Panc1 (cell line): ENCODE data around the gene RYK. TPM values are rescaled to one million over a fixed set of nuclear protein-coding genes. Genes with fewer than 3 reads are reported as not detected.

ENCODE experiments used
- ATAC-seq: fragments of 200-7000 bp; cut with Tn5 transposase; 2 replicates; pipeline ENCODE4 v1.9.1; 2020; ENCODE audit warnings: mild to moderate bottlenecking, moderate library complexity
- BruUV-seq: library from RNA; stranded (reverse); fragments of 400-500 nt; replicated peaks from 2 replicates; lab custom pipeline; 2021; lab: Mats Ljungman, UMichigan
- CTCF ChIA-PET: fragments of 300-600 bp; sonication (Branson Sonifier 250); formaldehyde crosslinking; loops from one replicate; lab custom pipeline; 2022; ENCODE audit warnings: antibody characterized with exemption; lab: Charles Lee
- POLR2A ChIA-PET: fragments of 300-600 bp; sonication (Branson Sonifier 250); formaldehyde crosslinking; loops from one replicate; lab custom pipeline; 2022; ENCODE audit warnings: antibody characterized with exemption; lab: Charles Lee
- DNase-seq: peaks from one replicate; pipeline ENCODE4 v3.0.0-alpha.2; 2010; ENCODE audit warnings: low read depth, low spot score
- H3K27ac ChIP-seq: 2 replicates; pipeline ENCODE4 v1.5.1; 2011; ENCODE audit warnings: mild to moderate bottlenecking, low read length, inconsistent platforms
- H3K27me3 ChIP-seq: fragments of 200-500 bp; sonication (Bioruptor generic); 2 replicates; pipeline ENCODE4 v1.6.0; 2014; ENCODE audit warnings: low read length, inconsistent platforms; ENCODE audit not compliant: control insufficient read depth, insufficient read depth
- H3K36me3 ChIP-seq: fragments of 200-500 bp; sonication (Bioruptor generic); 2 replicates; pipeline ENCODE4 v1.5.1; 2014; ENCODE audit warnings: inconsistent platforms, mild to moderate bottlenecking, low read length, moderate library complexity; ENCODE audit not compliant: control insufficient read depth, insufficient read depth
- H3K4me1 ChIP-seq: 2 replicates; pipeline ENCODE4 v1.5.1; 2011; ENCODE audit warnings: inconsistent platforms, mild to moderate bottlenecking, low read length, moderate library complexity; ENCODE audit not compliant: control insufficient read depth, insufficient read depth
- H3K4me3 ChIP-seq, 2 experiments: 2 replicates each; pipeline ENCODE4 v1.5.1; 2011 to 2012; ENCODE audit warnings: low read depth in 2 of 2, low read length in 2 of 2, mild to moderate bottlenecking in 2 of 2, inconsistent platforms in 1 of 2, moderate library complexity in 1 of 2
- H3K9me3 ChIP-seq: fragments of 200-500 bp; sonication (Bioruptor generic); 2 replicates; pipeline ENCODE4 v1.5.1; 2014; ENCODE audit warnings: low read depth, mild to moderate bottlenecking, inconsistent platforms, low read length, moderate library complexity; ENCODE audit not compliant: control insufficient read depth, insufficient read depth
- POLR2AphosphoS5 ChIP-seq: IDR thresholded peaks from 2 replicates; pipeline ENCODE4 v1.6.1; 2012; ENCODE audit warnings: mild to moderate bottlenecking, low read depth, low read length, moderate library complexity
- REST ChIP-seq, 2 experiments: IDR thresholded peaks; 2 replicates each; pipeline ENCODE4 v1.6.1; 2011 to 2012; ENCODE audit warnings: low read depth in 2 of 2, control low read depth in 1 of 2, low read length in 1 of 2, mild to moderate bottlenecking in 1 of 2, moderate library complexity in 1 of 2; ENCODE audit not compliant: insufficient read depth in 1 of 2
- SIN3A ChIP-seq: IDR thresholded peaks from 2 replicates; pipeline ENCODE4 v1.6.1; 2012; ENCODE audit warnings: low read depth, mild to moderate bottlenecking, low read length, moderate library complexity, borderline replicate concordance; ENCODE audit not compliant: insufficient read depth
- TCF7L2 ChIP-seq: IDR thresholded peaks from 2 replicates; pipeline ENCODE4 v1.6.1; 2011; ENCODE audit warnings: mild to moderate bottlenecking, low read depth, low read length, inconsistent platforms
- in situ Hi-C: cut with HindIII; loops from 2 replicates; pipeline ENCODE4 v1.10.0; 2016; ENCODE audit warnings: low sequenced_read_pairs, low pct_unique_long_range_greater_than_20kb
- intact Hi-C: fragments of 100-400 bp; cut with micrococcal nuclease; formaldehyde crosslinking; loops from one replicate; pipeline ENCODE4 v1.10.0; 2022; ENCODE audit not compliant: unreplicated experiment
- total RNA-seq: library from RNA; stranded (reverse); gene quantifications from one replicate; pipeline ENCODE4 v1.2.1, GENCODE V29; 2021; ENCODE audit not compliant: unreplicated experiment
- TF ChIP-seq, protein P1 (sequence below): fragments of 450-650 bp; IDR thresholded peaks from 2 replicates; pipeline ENCODE4 v1.5.1; 2017; ENCODE audit warnings: mild to moderate bottlenecking

The RYK gene
- total RNA-seq, 1 experiment from 2014 or later: 82.7 TPM

DNA sequence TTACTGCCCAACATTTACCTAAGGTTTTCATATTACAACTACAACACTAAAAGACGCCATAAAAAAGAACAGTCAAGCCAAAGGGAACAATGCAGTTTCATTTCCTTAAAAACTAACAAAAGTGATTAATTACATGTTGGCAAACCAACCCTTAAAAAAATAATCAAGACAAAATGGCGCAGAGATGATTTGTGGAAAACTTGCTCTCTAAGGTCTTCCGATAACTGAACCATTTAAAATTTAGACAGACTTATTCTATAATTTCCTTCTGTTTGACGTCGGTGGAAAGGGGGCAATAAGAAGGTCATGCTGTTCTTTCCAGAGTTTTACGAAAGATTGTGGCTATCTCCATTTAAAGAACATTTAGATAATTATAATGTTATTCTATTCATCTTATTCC is 87.6 kb downstream of the RYK start:
- POLR2A ChIA-PET: no interaction called here

GRCh38 chr3:134161898-134162615 is 88.6 kb downstream of the RYK start:
- no peak for ATAC-seq
- TF ChIP-seq POLR2AphosphoS5 (no peak), REST (IDR thresholded peaks at IDR 0.05; ENCODE audit: insufficient read depth in 1 of 2, low read depth in 2 of 2, low read length in 1 of 2) (no peak), TCF7L2 (no peak), SIN3A (no peak)
- TF ChIP-seq, protein P1, sequence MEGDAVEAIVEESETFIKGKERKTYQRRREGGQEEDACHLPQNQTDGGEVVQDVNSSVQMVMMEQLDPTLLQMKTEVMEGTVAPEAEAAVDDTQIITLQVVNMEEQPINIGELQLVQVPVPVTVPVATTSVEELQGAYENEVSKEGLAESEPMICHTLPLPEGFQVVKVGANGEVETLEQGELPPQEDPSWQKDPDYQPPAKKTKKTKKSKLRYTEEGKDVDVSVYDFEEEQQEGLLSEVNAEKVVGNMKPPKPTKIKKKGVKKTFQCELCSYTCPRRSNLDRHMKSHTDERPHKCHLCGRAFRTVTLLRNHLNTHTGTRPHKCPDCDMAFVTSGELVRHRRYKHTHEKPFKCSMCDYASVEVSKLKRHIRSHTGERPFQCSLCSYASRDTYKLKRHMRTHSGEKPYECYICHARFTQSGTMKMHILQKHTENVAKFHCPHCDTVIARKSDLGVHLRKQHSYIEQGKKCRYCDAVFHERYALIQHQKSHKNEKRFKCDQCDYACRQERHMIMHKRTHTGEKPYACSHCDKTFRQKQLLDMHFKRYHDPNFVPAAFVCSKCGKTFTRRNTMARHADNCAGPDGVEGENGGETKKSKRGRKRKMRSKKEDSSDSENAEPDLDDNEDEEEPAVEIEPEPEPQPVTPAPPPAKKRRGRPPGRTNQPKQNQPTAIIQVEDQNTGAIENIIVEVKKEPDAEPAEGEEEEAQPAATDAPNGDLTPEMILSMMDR: no peak
- no peaks in the 10 kb centered on the region for H3K9me3 ChIP-seq
- no peak for DNase-seq
- no peak overlapping the region for H3K27ac ChIP-seq
- no TSS peak for BruUV-seq
- in situ Hi-C loops: no loop called here
- H3K36me3 ChIP-seq: peaks cover 15% of the 10 kb centered on the region; the same call in 1 of the 2 replicates
- POLR2A ChIA-PET: no interaction called here
- no peak overlapping the region for H3K4me3 ChIP-seq
- no peaks in the 10 kb centered on the region for H3K27me3 ChIP-seq
- intact Hi-C loops: no loop called here
- no peaks in the 10 kb centered on the region for H3K4me1 ChIP-seq
- CTCF ChIA-PET: interaction anchor here (0.7 kb wide), 1 partner anchor 324 kb away, joined by 5 read pairs; no protein-coding TSS in a partner anchor

More for the DNA sequence above, 87.6 kb downstream of the RYK start:
- Histone ChIP-seq H3K27me3 (no peaks in the 10 kb centered on the region), H3K4me3 (no peak overlapping the region), H3K4me1 (no peaks in the 10 kb centered on the region), H3K36me3 (peaks cover 10% of the 10 kb centered on the region; the same call in 1 of the 2 replicates), H3K27ac (no peak overlapping the region), H3K9me3 (no peaks in the 10 kb centered on the region)
- BruUV-seq: no TSS peak
- TF ChIP-seq SIN3A (no peak), POLR2AphosphoS5 (no peak), TCF7L2 (no peak), REST (IDR thresholded peaks at IDR 0.05; ENCODE audit: insufficient read depth in 1 of 2, low read depth in 2 of 2, low read length in 1 of 2) (no peak)
- TF ChIP-seq, protein P1: no peak
- intact Hi-C loops (no loop called here), in situ Hi-C loops (no loop called here)
- CTCF ChIA-PET: no interaction called here
- ATAC-seq: no peak
- no peak for DNase-seq
